Measurements from ENCODE around the gene PARP16. TPM values are rescaled to one million over a fixed set of nuclear protein-coding genes. Genes with fewer than 3 reads are reported as not detected.
"Not testable (repeated sequence)": the region's sequence is repeated elsewhere in the genome, so short reads cannot be mapped to it uniquely, and the experiment has no call there.

The PARP16 gene
- total RNA-seq, 1 experiment from 2014 or later, result 5.9 TPM

DNA sequence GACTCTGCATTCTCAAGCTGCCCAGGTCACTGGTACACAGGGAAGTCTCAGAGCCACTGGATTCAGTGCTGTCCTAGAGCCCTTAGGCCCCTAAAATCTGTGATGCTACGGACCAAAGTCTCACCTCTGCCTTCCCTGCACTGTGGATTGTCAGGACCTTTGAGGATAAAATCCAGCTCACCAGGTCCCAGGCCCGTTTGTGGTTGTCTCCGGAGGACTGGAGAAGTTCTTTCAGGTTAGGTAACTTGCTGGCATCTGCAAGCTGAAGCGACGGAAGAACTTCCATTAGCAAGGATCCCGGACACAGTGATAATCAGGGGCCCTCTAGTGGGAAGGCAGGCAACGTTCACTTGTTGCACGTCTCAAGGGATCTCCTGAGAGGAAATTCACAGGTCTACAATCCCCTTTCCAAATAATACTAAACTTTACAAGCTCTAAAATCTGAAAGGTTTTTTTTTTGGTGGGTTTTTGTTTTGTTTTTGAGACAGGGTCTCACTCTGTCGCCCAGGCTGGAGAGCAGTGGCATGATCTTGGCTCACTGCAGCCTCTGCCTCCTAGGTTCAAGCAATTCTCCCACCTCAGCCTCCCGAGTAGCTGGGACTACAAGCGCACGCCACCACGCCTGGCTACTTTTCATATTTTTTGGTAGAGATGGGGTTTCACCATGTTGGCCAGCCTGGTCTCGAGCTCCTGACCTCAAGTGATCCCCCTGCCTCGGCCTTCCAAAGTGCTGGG is 15.7 kb downstream of the PARP16 start:
- not testable (repeated sequence) for H3K36me3 ChIP-seq (replicated peaks; ENCODE audit: control insufficient read depth, insufficient read depth, low read length); H3K27me3 ChIP-seq (ENCODE audit: control insufficient read depth, insufficient read depth, low read length); H3K4me3 ChIP-seq (ENCODE audit: insufficient read depth, low read depth, low read length)
- DNase-seq, result peak; percentile 83

DNA sequence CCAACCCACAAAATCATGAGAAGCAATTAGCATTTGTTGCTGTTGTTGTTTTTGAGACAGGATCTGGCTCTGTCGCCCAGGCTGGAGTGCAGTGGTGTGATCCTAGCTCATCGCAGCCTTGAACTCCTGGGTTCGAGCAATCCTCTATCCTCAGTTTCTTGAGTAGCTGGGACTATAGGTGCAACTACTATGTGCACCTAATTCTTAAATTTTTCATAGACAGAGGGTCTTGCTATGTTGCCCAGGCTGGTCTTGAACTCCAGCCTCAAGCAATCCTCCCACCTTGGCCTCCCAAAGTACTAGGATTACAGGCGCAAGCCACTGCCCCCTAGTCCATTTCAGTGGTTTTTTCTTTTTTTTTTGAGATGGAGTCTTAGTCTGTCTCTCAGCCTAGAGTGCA is 18.3 kb downstream of the PARP16 start:
- DNase-seq, result no peak
- H3K36me3 ChIP-seq (replicated peaks; ENCODE audit: control insufficient read depth, insufficient read depth, low read length), result no peaks in the 10 kb centered on the region

GRCh38 chr15:65266469-65266868 is 20.2 kb downstream of the PARP16 start:
- Histone ChIP-seq H3K4me3 (ENCODE audit: insufficient read depth, low read depth, low read length) (no peak overlapping the region), H3K27me3 (ENCODE audit: control insufficient read depth, insufficient read depth, low read length) (no peaks in the 10 kb centered on the region), H3K36me3 (replicated peaks; ENCODE audit: control insufficient read depth, insufficient read depth, low read length) (no peaks in the 10 kb centered on the region)
- DNase-seq, result no peak

More for the DNA sequence above, 18.3 kb downstream of the PARP16 start:
- Histone ChIP-seq H3K4me3 (ENCODE audit: insufficient read depth, low read depth, low read length) (no peak overlapping the region), H3K27me3 (ENCODE audit: control insufficient read depth, insufficient read depth, low read length) (no peaks in the 10 kb centered on the region)

- Histone ChIP-seq H3K4me3 (ENCODE audit: insufficient read depth, low read depth, low read length) (no peak overlapping the region), H3K36me3 (replicated peaks; ENCODE audit: control insufficient read depth, insufficient read depth, low read length) (no peaks in the 10 kb centered on the region), H3K27me3 (ENCODE audit: control insufficient read depth, insufficient read depth, low read length) (no peaks in the 10 kb centered on the region)
- DNase-seq, result no peak
Measured at GRCh38 chr15:65264863-65265430, 21.7 kb downstream of the PARP16 start.

DNA sequence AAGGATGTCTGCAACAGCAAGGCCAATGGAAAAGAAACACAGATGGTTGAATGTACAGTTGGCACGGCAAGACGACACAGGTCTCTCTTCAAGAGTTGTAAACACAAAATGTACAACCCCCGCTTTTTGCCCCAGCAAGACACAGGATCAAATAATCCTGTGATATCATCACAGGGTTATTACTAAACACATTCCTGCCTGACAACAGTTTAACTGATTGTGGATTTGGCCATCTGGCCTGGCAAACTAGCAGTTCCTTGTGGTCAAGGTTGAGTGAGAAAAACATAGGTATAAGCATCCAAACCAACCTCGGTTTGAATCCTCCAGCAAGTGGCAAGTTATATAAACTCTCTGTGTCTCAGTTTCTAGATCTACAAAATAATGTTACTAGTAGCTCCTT is 23.4 kb downstream of the PARP16 start:
- Histone ChIP-seq H3K36me3 (replicated peaks; ENCODE audit: control insufficient read depth, insufficient read depth, low read length) (no peaks in the 10 kb centered on the region), H3K4me3 (ENCODE audit: insufficient read depth, low read depth, low read length) (no peak overlapping the region), H3K27me3 (ENCODE audit: control insufficient read depth, insufficient read depth, low read length) (no peaks in the 10 kb centered on the region)
- DNase-seq, result no peak

GRCh38 chr15:65260968-65261367 is 25.7 kb downstream of the PARP16 start:
- Histone ChIP-seq H3K4me3 (ENCODE audit: insufficient read depth, low read depth, low read length) (no peak overlapping the region), H3K36me3 (replicated peaks; ENCODE audit: control insufficient read depth, insufficient read depth, low read length) (no peaks in the 10 kb centered on the region), H3K27me3 (ENCODE audit: control insufficient read depth, insufficient read depth, low read length) (no peaks in the 10 kb centered on the region)
- DNase-seq, result no peak

- DNase-seq, result no peak
- H3K36me3 ChIP-seq (replicated peaks; ENCODE audit: control insufficient read depth, insufficient read depth, low read length), result no peaks in the 10 kb centered on the region
- no peaks in the 10 kb centered on the region for H3K27me3 ChIP-seq (ENCODE audit: control insufficient read depth, insufficient read depth, low read length)
- no peak overlapping the region for H3K4me3 ChIP-seq (ENCODE audit: insufficient read depth, low read depth, low read length)
Measured at GRCh38 chr15:65259367-65259797, 27.3 kb downstream of the PARP16 start.

GRCh38 chr15:65258375-65259262 is 28.1 kb downstream of the PARP16 start:
- no peak for DNase-seq
- Histone ChIP-seq H3K4me3 (ENCODE audit: insufficient read depth, low read depth, low read length) (no peak overlapping the region), H3K36me3 (replicated peaks; ENCODE audit: control insufficient read depth, insufficient read depth, low read length) (no peaks in the 10 kb centered on the region), H3K27me3 (ENCODE audit: control insufficient read depth, insufficient read depth, low read length) (no peaks in the 10 kb centered on the region)

DNA sequence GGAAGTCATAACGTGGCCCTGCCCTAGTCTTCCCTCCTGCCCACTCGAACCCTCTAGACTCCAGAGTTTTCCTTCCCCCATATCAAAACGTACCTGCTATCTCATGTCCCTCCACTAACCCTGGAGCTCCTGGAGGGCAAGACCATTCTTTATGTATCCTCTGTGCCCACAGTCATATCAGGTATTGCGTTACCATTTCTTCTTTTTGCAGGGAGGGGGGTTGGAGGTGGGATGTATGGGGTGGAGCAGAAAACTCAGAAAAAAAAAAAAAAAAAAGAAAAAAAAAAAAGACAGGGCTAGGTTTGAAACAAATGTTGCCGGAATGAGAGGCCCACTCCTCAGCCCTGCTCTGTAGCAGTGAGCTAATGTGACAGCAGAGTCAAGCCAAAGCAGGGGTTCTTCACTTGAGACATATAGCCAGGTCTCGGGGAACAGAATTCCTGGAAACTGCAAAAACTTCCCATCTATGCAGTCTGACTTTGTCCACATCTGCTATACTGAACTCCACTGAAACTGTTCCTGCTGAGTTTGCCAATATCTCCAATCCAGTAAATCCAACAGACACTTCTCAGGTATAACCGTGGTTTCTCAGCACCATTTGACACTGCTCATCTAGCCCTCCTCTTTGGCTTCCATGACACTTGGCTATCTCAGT is 31.1 kb downstream of the PARP16 start:
- Histone ChIP-seq H3K27me3 (ENCODE audit: control insufficient read depth, insufficient read depth, low read length) (no peaks in the 10 kb centered on the region), H3K4me3 (ENCODE audit: insufficient read depth, low read depth, low read length) (no peak overlapping the region), H3K36me3 (replicated peaks; ENCODE audit: control insufficient read depth, insufficient read depth, low read length) (no peaks in the 10 kb centered on the region)
- DNase-seq, result no peak

DNA sequence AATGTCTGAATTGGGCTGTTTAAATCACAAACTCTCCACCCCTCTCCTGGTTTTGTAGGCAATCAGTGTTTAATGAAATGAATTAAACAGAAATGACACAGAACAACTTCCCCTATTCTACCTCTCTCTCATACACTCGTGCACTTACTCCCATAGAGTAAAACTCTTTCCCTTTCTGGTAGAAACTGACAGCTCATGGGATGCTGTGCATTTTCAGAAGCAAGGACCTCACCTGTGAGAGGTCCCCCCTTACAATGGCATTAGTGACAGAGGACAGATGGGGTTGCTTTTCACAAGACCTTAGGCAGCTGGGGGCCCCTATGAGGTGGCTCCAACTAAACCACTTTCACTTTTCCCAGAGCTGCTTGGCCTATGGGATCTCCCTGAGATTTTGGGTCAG is 31.9 kb downstream of the PARP16 start:
- DNase-seq, result no peak
- H3K36me3 ChIP-seq (replicated peaks; ENCODE audit: control insufficient read depth, insufficient read depth, low read length), result no peaks in the 10 kb centered on the region
- H3K27me3 ChIP-seq (ENCODE audit: control insufficient read depth, insufficient read depth, low read length), result no peaks in the 10 kb centered on the region
- no peak overlapping the region for H3K4me3 ChIP-seq (ENCODE audit: insufficient read depth, low read depth, low read length)

DNA sequence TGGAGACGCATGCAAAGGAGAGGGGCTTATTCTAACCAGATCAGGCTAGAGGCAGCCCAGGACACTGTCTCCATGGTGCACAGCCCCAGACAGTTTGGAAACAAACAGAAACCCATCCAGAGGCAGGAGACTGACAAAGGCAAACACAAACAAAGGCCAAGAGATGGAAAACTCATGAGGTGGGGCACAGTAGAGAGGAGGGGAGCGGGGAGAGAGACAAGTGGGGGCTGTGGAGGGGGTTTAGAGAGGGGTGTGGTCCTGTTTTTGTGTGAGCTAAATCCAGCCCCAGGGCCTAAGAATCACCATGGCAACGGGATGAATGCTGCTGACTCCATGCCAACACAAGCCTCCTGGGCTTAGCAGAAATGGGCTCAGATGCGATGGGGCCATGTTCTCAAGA is 32.3 kb downstream of the PARP16 start:
- DNase-seq, result peak; percentile 63
- no peak overlapping the region for H3K4me3 ChIP-seq (ENCODE audit: insufficient read depth, low read depth, low read length)
- no peaks in the 10 kb centered on the region for H3K36me3 ChIP-seq (replicated peaks; ENCODE audit: control insufficient read depth, insufficient read depth, low read length)
- H3K27me3 ChIP-seq (ENCODE audit: control insufficient read depth, insufficient read depth, low read length), result no peaks in the 10 kb centered on the region

DNA sequence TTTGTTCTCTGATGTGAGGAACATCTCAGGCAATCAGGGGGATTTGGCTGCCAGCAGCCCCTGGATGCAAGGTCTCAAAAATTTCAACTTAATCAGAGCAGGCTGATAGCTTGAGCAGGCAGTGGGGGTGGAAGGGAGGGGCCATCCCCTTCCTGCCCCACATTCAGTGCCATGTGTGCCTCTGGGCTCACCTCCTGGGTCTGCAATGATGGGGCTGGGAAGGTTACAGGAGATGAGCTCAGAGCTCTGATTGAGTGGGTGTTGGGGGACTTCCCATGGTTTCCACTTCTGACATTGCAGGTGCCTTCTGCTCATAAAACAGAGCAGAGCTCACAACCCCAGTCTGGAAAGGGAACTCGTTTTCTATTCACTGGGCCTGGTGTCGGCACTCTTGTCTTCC is 37.0 kb downstream of the PARP16 start:
- H3K27me3 ChIP-seq (ENCODE audit: control insufficient read depth, insufficient read depth, low read length), result no peaks in the 10 kb centered on the region
- H3K4me3 ChIP-seq (ENCODE audit: insufficient read depth, low read depth, low read length), result no peak overlapping the region
- no peaks in the 10 kb centered on the region for H3K36me3 ChIP-seq (replicated peaks; ENCODE audit: control insufficient read depth, insufficient read depth, low read length)
- DNase-seq, result no peak

GRCh38 chr15:65248511-65249255 is 38.0 kb downstream of the PARP16 start:
- DNase-seq, result peak; percentile 55
- H3K27me3 ChIP-seq (ENCODE audit: control insufficient read depth, insufficient read depth, low read length), result no peaks in the 10 kb centered on the region
- H3K4me3 ChIP-seq (ENCODE audit: insufficient read depth, low read depth, low read length), result no peak overlapping the region
- H3K36me3 ChIP-seq (replicated peaks; ENCODE audit: control insufficient read depth, insufficient read depth, low read length), result no peaks in the 10 kb centered on the region

GRCh38 chr15:65246939-65247338 is 39.7 kb downstream of the PARP16 start:
- no peak overlapping the region for H3K4me3 ChIP-seq (ENCODE audit: insufficient read depth, low read depth, low read length)
- no peaks in the 10 kb centered on the region for H3K36me3 ChIP-seq (replicated peaks; ENCODE audit: control insufficient read depth, insufficient read depth, low read length)
- no peak for DNase-seq
- no peaks in the 10 kb centered on the region for H3K27me3 ChIP-seq (ENCODE audit: control insufficient read depth, insufficient read depth, low read length)
